Measurements from ENCODE around the gene ZCCHC14.
A peak's percentile ranks its signal among the peaks of the same experiment; 100 is the strongest.

Gene ZCCHC14

DNA sequence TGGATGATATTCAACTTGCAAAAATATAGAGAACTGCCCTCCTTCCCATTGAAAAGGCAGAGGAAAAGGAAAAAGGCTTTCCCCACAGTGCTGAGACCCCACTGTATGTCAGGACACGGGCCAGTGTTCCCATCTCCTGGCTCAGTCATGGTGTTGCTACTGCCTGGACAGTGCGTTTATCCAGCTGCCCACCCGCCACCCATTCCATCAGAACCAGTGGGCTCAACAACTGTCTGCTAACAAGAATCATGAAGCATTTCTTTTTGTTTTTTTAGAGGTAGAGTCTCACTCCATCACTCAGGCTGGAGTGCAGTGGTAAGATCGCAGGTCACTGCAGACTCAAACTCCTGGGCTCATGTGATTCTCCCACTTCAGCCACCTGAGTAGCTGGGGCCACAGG, 120.5 kb downstream of the ZCCHC14 start:
- Histone ChIP-seq H3K14ac (ENCODE audit: low read length) (no peak overlapping the region), H3K9ac (ENCODE audit: low read length) (no peak overlapping the region), H3K23ac (ENCODE audit: low read length) (no peak overlapping the region), H2AK5ac (ENCODE audit: low read length) (no peak overlapping the region), H4K12ac (ENCODE audit: low read depth, low read length) (no peak overlapping the region), H2BK12ac (ENCODE audit: low read length) (no peak overlapping the region), H4K8ac (ENCODE audit: low read depth, low read length) (no peak overlapping the region), H3K18ac (ENCODE audit: low read length) (no peak overlapping the region), H3K4me3 (ENCODE audit: low read depth, low read length) (no peak overlapping the region), H2AFZ (ENCODE audit: insufficient read depth, low read length, poor library complexity) (no peak overlapping the region), H3K4ac (ENCODE audit: low read depth, low read length) (no peak overlapping the region), H3K79me1 (ENCODE audit: low read length) (no peaks in the 10 kb centered on the region), H2BK5ac (ENCODE audit: low read depth, low read length, poor library complexity) (no peak overlapping the region), H3K27me3 (ENCODE audit: insufficient read depth, low read length) (no peaks in the 10 kb centered on the region), H2BK120ac (ENCODE audit: insufficient read depth, low read length, poor library complexity) (no peak overlapping the region), H4K91ac (ENCODE audit: low read depth, low read length) (no peak overlapping the region), H3K79me2 (ENCODE audit: control insufficient read depth, insufficient read depth, low read length, poor library complexity) (no peaks in the 10 kb centered on the region), H3K4me2 (ENCODE audit: low read length) (no peak overlapping the region), H3K36me3 (ENCODE audit: control insufficient read depth in 1 of 2, insufficient read depth in 2 of 2, low read length in 2 of 2) (no peaks in the 10 kb centered on the region), H3K27ac (ENCODE audit: low read depth, low read length) (no peak overlapping the region), H3K9me3 (ENCODE audit: insufficient read depth, low read depth, low read length) (no peaks in the 10 kb centered on the region), H3K4me1 (ENCODE audit: control insufficient read depth in 1 of 2, insufficient read depth in 2 of 2, low read length in 2 of 2) (peaks cover 0 to 10% of the 10 kb centered on the region in 2 experiments)
- WGBS (ENCODE audit: extremely low coverage, insufficient coverage, insufficient read length), result no CpG with 5 or more reads among the region's 4 CpGs
- no peak for DNase-seq

DNA sequence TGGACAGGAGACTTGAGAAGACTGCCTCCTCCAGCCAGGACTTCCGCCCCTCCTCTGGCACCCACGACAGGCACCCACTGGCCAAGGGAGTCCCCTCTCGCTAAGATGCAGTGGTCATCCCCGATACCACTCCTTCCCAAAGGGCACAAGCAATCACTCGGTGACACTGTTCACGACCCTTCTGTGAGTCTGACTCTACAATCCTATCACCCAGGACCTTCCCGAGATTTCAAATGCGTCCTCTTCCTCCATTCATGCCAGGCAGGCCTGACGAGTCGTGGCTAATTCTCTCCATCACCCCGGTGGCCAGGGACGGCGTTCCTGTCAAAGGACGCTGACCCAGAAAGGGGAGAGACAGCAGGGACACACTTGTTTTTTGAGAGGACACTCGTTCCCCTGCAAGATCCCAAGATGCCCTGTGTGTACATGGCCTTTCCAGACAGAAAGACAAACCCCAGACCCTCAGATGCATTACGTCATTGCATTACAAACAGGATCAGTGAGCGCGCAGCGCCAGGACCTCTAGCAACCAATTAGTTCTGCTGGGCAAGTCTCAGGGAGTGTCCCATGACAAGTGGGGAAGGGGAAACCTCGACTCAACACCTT, 121.5 kb downstream of the ZCCHC14 start:
- Histone ChIP-seq H3K79me1 (ENCODE audit: low read length) (no peaks in the 10 kb centered on the region), H2AK5ac (ENCODE audit: low read length) (no peak overlapping the region), H4K91ac (ENCODE audit: low read depth, low read length) (no peak overlapping the region), H2BK12ac (ENCODE audit: low read length) (no peak overlapping the region), H3K4ac (ENCODE audit: low read depth, low read length) (no peak overlapping the region), H3K9me3 (ENCODE audit: insufficient read depth, low read depth, low read length) (no peaks in the 10 kb centered on the region), H2BK5ac (ENCODE audit: low read depth, low read length, poor library complexity) (no peak overlapping the region), H3K4me1 (ENCODE audit: control insufficient read depth in 1 of 2, insufficient read depth in 2 of 2, low read length in 2 of 2) (peaks cover 0 to 10% of the 10 kb centered on the region in 2 experiments), H3K4me3 (ENCODE audit: low read depth, low read length) (no peak overlapping the region), H4K8ac (ENCODE audit: low read depth, low read length) (no peak overlapping the region), H3K18ac (ENCODE audit: low read length) (no peak overlapping the region), H3K14ac (ENCODE audit: low read length) (no peak overlapping the region), H3K23ac (ENCODE audit: low read length) (no peak overlapping the region), H3K79me2 (ENCODE audit: control insufficient read depth, insufficient read depth, low read length, poor library complexity) (no peaks in the 10 kb centered on the region), H3K27ac (ENCODE audit: low read depth, low read length) (no peak overlapping the region), H4K12ac (ENCODE audit: low read depth, low read length) (no peak overlapping the region), H3K27me3 (ENCODE audit: insufficient read depth, low read length) (no peaks in the 10 kb centered on the region), H3K9ac (ENCODE audit: low read length) (no peak overlapping the region), H2BK120ac (ENCODE audit: insufficient read depth, low read length, poor library complexity) (no peak overlapping the region), H2AFZ (ENCODE audit: insufficient read depth, low read length, poor library complexity) (no peak overlapping the region), H3K4me2 (ENCODE audit: low read length) (no peak overlapping the region), H3K36me3 (ENCODE audit: control insufficient read depth in 1 of 2, insufficient read depth in 2 of 2, low read length in 2 of 2) (no peaks in the 10 kb centered on the region)
- no CpG with 5 or more reads among the region's 20 CpGs for WGBS (ENCODE audit: extremely low coverage, insufficient coverage, insufficient read length)
- no peak for DNase-seq

DNA sequence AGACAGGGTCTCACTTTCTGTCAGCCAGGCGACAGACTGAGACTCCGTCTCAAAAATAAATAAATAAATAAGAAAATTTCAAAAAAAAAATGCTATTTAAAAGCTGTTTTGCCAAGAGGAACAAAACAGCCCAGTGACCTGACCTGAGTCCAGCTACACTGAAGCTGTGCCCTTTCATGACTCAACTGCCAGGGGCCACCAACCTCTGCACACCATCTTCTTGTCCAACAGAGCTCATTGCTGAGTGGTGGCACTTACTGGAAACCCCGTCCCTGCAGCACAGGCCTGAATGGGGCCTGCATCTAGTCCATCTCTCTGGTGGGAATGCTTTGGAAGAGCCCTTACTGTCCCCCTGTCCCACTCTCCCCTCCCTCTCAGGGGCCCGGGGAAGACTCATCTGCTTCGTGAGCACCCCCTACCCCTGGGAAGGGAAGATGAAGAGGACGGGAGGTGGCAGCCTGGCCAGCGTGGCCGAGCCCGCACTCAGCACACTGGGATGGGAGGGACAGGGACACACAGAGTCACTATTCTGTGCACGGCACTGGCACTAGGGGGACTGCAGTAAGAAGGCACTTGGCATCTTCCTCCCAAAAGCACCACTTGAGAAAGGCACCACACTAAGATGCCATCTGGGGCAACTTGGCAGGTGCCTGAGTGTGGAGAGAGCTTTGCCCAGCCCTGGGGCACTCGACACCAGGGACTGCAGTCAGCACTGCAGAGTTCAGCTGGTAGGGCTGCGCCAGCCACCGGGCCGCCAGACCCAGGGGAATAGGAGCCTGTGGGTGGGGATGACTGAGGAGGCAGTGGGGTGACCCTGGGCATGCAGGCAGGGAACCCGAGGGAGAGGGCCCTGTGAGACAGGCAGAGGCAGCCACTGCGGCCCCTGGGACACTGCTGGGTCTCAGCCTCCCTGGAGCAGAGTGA, 122.8 kb downstream of the ZCCHC14 start:
- Histone ChIP-seq H2AFZ (ENCODE audit: insufficient read depth, low read length, poor library complexity) (no peak overlapping the region), H3K36me3 (ENCODE audit: control insufficient read depth in 1 of 2, insufficient read depth in 2 of 2, low read length in 2 of 2) (no peaks in the 10 kb centered on the region), H3K4me3 (ENCODE audit: low read depth, low read length) (no peak overlapping the region), H4K12ac (ENCODE audit: low read depth, low read length) (no peak overlapping the region), H4K91ac (ENCODE audit: low read depth, low read length) (no peak overlapping the region), H3K18ac (ENCODE audit: low read length) (peak overlapping the region; percentile 7), H4K8ac (ENCODE audit: low read depth, low read length) (no peak overlapping the region), H2AK5ac (ENCODE audit: low read length) (no peak overlapping the region), H2BK12ac (ENCODE audit: low read length) (no peak overlapping the region), H3K27ac (ENCODE audit: low read depth, low read length) (no peak overlapping the region), H3K27me3 (ENCODE audit: insufficient read depth, low read length) (no peaks in the 10 kb centered on the region), H3K4me2 (ENCODE audit: low read length) (no peak overlapping the region), H2BK5ac (ENCODE audit: low read depth, low read length, poor library complexity) (no peak overlapping the region), H3K4ac (ENCODE audit: low read depth, low read length) (no peak overlapping the region), H3K4me1 (ENCODE audit: control insufficient read depth in 1 of 2, insufficient read depth in 2 of 2, low read length in 2 of 2) (peaks cover 0 to 10% of the 10 kb centered on the region in 2 experiments), H3K79me1 (ENCODE audit: low read length) (no peaks in the 10 kb centered on the region), H3K79me2 (ENCODE audit: control insufficient read depth, insufficient read depth, low read length, poor library complexity) (no peaks in the 10 kb centered on the region), H3K23ac (ENCODE audit: low read length) (no peak overlapping the region), H2BK120ac (ENCODE audit: insufficient read depth, low read length, poor library complexity) (no peak overlapping the region), H3K9ac (ENCODE audit: low read length) (no peak overlapping the region), H3K14ac (ENCODE audit: low read length) (no peak overlapping the region), H3K9me3 (ENCODE audit: insufficient read depth, low read depth, low read length) (no peaks in the 10 kb centered on the region)
- no CpG with 5 or more reads among the region's 16 CpGs for WGBS (ENCODE audit: extremely low coverage, insufficient coverage, insufficient read length)
- DNase-seq, result no peak

DNA sequence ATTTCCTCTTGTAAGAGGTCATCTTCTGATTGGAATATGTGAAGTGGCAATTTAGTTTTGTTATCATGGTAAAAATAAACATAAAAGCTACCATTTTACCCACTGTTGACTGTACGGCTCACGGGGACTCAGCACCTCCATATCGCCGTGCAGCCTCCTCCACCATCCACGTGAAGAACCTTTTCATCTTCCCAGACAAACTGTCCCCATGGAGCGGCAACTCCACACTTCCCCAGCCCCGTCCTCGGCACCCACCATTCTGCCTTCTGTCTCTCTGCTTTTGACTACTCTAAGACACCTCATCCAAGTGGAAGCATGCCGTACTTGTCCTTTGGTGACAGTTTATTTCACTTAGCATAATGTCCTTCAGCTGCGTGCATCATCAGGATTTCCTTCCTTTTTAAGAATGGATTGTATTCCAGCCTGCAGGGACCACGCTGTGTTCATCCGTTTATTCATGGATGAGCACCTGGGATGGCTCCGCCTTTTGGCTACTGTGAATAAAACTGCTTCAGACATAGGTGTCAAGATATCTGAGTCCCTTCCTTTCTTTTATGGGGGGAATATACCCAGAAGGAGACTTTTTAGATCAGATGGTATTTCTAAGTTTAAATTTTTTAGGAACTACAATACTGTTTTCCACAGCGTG, 123.6 kb downstream of the ZCCHC14 start:
- Histone ChIP-seq H2AFZ (ENCODE audit: insufficient read depth, low read length, poor library complexity) (no peak overlapping the region), H4K12ac (ENCODE audit: low read depth, low read length) (no peak overlapping the region), H2BK120ac (ENCODE audit: insufficient read depth, low read length, poor library complexity) (no peak overlapping the region), H3K79me2 (ENCODE audit: control insufficient read depth, insufficient read depth, low read length, poor library complexity) (no peaks in the 10 kb centered on the region), H2BK5ac (ENCODE audit: low read depth, low read length, poor library complexity) (no peak overlapping the region), H4K8ac (ENCODE audit: low read depth, low read length) (no peak overlapping the region), H2AK5ac (ENCODE audit: low read length) (no peak overlapping the region), H3K4me3 (ENCODE audit: low read depth, low read length) (no peak overlapping the region), H4K91ac (ENCODE audit: low read depth, low read length) (no peak overlapping the region), H2BK12ac (ENCODE audit: low read length) (no peak overlapping the region), H3K9me3 (ENCODE audit: insufficient read depth, low read depth, low read length) (no peaks in the 10 kb centered on the region), H3K23ac (ENCODE audit: low read length) (no peak overlapping the region), H3K4me2 (ENCODE audit: low read length) (no peak overlapping the region), H3K36me3 (ENCODE audit: control insufficient read depth in 1 of 2, insufficient read depth in 2 of 2, low read length in 2 of 2) (no peaks in the 10 kb centered on the region), H3K4ac (ENCODE audit: low read depth, low read length) (no peak overlapping the region), H3K4me1 (ENCODE audit: control insufficient read depth in 1 of 2, insufficient read depth in 2 of 2, low read length in 2 of 2) (peaks cover under 1 to 13% of the 10 kb centered on the region in 2 experiments), H3K14ac (ENCODE audit: low read length) (no peak overlapping the region), H3K18ac (ENCODE audit: low read length) (no peak overlapping the region), H3K9ac (ENCODE audit: low read length) (no peak overlapping the region), H3K79me1 (ENCODE audit: low read length) (no peaks in the 10 kb centered on the region), H3K27ac (ENCODE audit: low read depth, low read length) (no peak overlapping the region), H3K27me3 (ENCODE audit: insufficient read depth, low read length) (no peaks in the 10 kb centered on the region)
- DNase-seq, result no peak
- WGBS (ENCODE audit: extremely low coverage, insufficient coverage, insufficient read length), result no CpG with 5 or more reads among the region's 14 CpGs
